ENCODE data around the gene ALDH1A2. TPM values are rescaled to one million over a fixed set of nuclear protein-coding genes. Genes with fewer than 3 reads are reported as not detected.

The ALDH1A2 gene
- total RNA-seq, 1 experiment from 2014 or later: 0.22 TPM

DNA sequence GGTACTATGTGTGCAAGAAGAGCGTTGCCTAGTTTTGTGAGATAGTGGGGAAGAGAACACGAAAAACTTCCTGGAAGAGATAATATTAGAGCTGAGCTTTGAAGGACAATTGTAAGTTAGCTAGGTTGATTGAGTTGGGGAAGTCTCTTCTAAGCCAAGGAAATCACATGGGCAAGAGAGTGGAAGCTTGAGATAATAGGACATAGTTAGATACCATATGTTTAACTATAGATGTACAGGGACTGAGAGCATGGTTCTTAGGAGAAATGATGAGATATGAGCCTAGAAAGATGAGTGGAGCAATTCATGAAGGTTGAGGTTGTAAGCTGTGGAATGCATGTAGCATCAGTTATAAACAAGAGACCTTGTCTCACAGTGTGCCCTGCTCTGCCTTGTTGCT lies 42.6 kb upstream of the ALDH1A2 start:
- no peaks in the 10 kb centered on the region for H3F3A ChIP-seq (ENCODE audit: low read length, unreplicated experiment)
- H3K9me2 ChIP-seq (replicated peaks; ENCODE audit: low read length): no peaks in the 10 kb centered on the region
- no peak overlapping the region for H3K4me2 ChIP-seq (ENCODE audit: low read length)
- H3K4me3 ChIP-seq (ENCODE audit: low read length): no peak overlapping the region
- no peaks in the 10 kb centered on the region for H3K36me3 ChIP-seq (ENCODE audit: low read depth, low read length)
- no TSS peak for BruUV-seq (replicated peaks)
- CTCF ChIA-PET: no interaction called here
- no peak overlapping the region for H2AFZ ChIP-seq (ENCODE audit: low read length)
- no peak overlapping the region for H3K27ac ChIP-seq (ENCODE audit: low read length)
- H3K27me3 ChIP-seq (ENCODE audit: low read length): peaks cover 26% of the 10 kb centered on the region
- DNase-seq (no peak), ATAC-seq (no peak)
- H3K4me1 ChIP-seq (ENCODE audit: insufficient read depth, low read length): no peaks in the 10 kb centered on the region
- H3K79me2 ChIP-seq (ENCODE audit: low read length): no peaks in the 10 kb centered on the region
- no peak overlapping the region for H3K9ac ChIP-seq (ENCODE audit: low read length)
- H4K20me1 ChIP-seq (ENCODE audit: low read length): no peaks in the 10 kb centered on the region
- intact Hi-C loops (cut with micrococcal nuclease): no loop called here
- POLR2A ChIA-PET (ENCODE audit: unreplicated experiment): no interaction called here
- TF ChIP-seq EZH2 (IDR thresholded peaks at IDR 0.05; ENCODE audit: low read length, unreplicated experiment): no peak
- TF ChIP-seq, protein P1, sequence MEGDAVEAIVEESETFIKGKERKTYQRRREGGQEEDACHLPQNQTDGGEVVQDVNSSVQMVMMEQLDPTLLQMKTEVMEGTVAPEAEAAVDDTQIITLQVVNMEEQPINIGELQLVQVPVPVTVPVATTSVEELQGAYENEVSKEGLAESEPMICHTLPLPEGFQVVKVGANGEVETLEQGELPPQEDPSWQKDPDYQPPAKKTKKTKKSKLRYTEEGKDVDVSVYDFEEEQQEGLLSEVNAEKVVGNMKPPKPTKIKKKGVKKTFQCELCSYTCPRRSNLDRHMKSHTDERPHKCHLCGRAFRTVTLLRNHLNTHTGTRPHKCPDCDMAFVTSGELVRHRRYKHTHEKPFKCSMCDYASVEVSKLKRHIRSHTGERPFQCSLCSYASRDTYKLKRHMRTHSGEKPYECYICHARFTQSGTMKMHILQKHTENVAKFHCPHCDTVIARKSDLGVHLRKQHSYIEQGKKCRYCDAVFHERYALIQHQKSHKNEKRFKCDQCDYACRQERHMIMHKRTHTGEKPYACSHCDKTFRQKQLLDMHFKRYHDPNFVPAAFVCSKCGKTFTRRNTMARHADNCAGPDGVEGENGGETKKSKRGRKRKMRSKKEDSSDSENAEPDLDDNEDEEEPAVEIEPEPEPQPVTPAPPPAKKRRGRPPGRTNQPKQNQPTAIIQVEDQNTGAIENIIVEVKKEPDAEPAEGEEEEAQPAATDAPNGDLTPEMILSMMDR (conservative IDR thresholded peaks at IDR 0.05; ENCODE audit: low read depth, low read length): no peak
- no peak for TF ChIP-seq EZH2phosphoT487 (IDR thresholded peaks at IDR 0.05; ENCODE audit: borderline replicate concordance, low read length)
- H3K9me3 ChIP-seq (ENCODE audit: low read length): no peaks in the 10 kb centered on the region

DNA sequence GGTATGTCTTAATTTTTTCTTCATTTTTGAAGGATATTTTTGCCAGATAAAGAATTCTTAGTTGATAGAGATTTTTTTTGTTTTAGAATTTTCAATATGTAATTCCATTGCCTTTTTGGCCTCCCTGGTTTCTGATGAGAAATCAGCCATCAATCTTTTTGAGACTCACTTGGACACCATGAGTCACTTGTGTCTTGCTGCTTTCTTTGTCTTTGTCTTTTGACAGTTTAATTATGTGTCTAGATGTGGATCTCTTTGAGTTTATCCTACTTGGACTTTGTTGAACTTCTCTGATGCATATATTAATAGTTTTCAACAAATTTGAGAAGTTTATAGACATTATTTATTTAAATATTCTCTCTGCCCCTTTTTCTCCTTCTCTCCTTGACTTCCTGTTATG lies 38.0 kb upstream of the ALDH1A2 start:
- POLR2A ChIA-PET (ENCODE audit: unreplicated experiment): no interaction called here
- Histone ChIP-seq H3K9me3 (ENCODE audit: low read length) (no peaks in the 10 kb centered on the region), H3K9ac (ENCODE audit: low read length) (no peak overlapping the region), H3K27ac (ENCODE audit: low read length) (no peak overlapping the region), H3K9me2 (replicated peaks; ENCODE audit: low read length) (no peaks in the 10 kb centered on the region), H3K4me3 (ENCODE audit: low read length) (no peak overlapping the region), H2AFZ (ENCODE audit: low read length) (no peak overlapping the region), H3K27me3 (ENCODE audit: low read length) (peaks cover 34% of the 10 kb centered on the region), H3K36me3 (ENCODE audit: low read depth, low read length) (no peaks in the 10 kb centered on the region), H4K20me1 (ENCODE audit: low read length) (no peaks in the 10 kb centered on the region), H3K4me1 (ENCODE audit: insufficient read depth, low read length) (no peaks in the 10 kb centered on the region), H3K79me2 (ENCODE audit: low read length) (no peaks in the 10 kb centered on the region), H3K4me2 (ENCODE audit: low read length) (no peak overlapping the region), H3F3A (ENCODE audit: low read length, unreplicated experiment) (no peaks in the 10 kb centered on the region)
- TF ChIP-seq EZH2 (IDR thresholded peaks at IDR 0.05; ENCODE audit: low read length, unreplicated experiment) (no peak), EZH2phosphoT487 (IDR thresholded peaks at IDR 0.05; ENCODE audit: borderline replicate concordance, low read length) (no peak)
- TF ChIP-seq, protein P1 (conservative IDR thresholded peaks at IDR 0.05; ENCODE audit: low read depth, low read length): no peak
- intact Hi-C loops (cut with micrococcal nuclease): no loop called here
- DNase-seq: no peak
- ATAC-seq: no peak
- no TSS peak for BruUV-seq (replicated peaks)
- CTCF ChIA-PET: no interaction called here

- ChIA-PET POLR2A (ENCODE audit: unreplicated experiment) (no interaction called here), CTCF (no interaction called here)
- no peaks in the 10 kb centered on the region for H3K9me2 ChIP-seq (replicated peaks; ENCODE audit: low read length)
- no peaks in the 10 kb centered on the region for H3K4me1 ChIP-seq (ENCODE audit: insufficient read depth, low read length)
- H4K20me1 ChIP-seq (ENCODE audit: low read length): no peaks in the 10 kb centered on the region
- no peak overlapping the region for H3K4me2 ChIP-seq (ENCODE audit: low read length)
- no peak overlapping the region for H3K9ac ChIP-seq (ENCODE audit: low read length)
- H3K27ac ChIP-seq (ENCODE audit: low read length): no peak overlapping the region
- ATAC-seq (no peak), DNase-seq (no peak)
- intact Hi-C loops (cut with micrococcal nuclease): no loop called here
- no peak for TF ChIP-seq EZH2 (IDR thresholded peaks at IDR 0.05; ENCODE audit: low read length, unreplicated experiment)
- no peak for TF ChIP-seq EZH2phosphoT487 (IDR thresholded peaks at IDR 0.05; ENCODE audit: borderline replicate concordance, low read length)
- TF ChIP-seq, protein P1 (conservative IDR thresholded peaks at IDR 0.05; ENCODE audit: low read depth, low read length): no peak
- peaks cover 21% of the 10 kb centered on the region for H3K27me3 ChIP-seq (ENCODE audit: low read length)
- no TSS peak for BruUV-seq (replicated peaks)
- no peaks in the 10 kb centered on the region for H3F3A ChIP-seq (ENCODE audit: low read length, unreplicated experiment)
- no peak overlapping the region for H2AFZ ChIP-seq (ENCODE audit: low read length)
- H3K9me3 ChIP-seq (ENCODE audit: low read length): no peaks in the 10 kb centered on the region
- no peak overlapping the region for H3K4me3 ChIP-seq (ENCODE audit: low read length)
- no peaks in the 10 kb centered on the region for H3K79me2 ChIP-seq (ENCODE audit: low read length)
- no peaks in the 10 kb centered on the region for H3K36me3 ChIP-seq (ENCODE audit: low read depth, low read length)
Measured at GRCh38 chr15:58096529-58097084, 31.1 kb upstream of the ALDH1A2 start.

Data from PC-3 (cell line).